Measurements from ENCODE around the gene SHISA7. TPM values are rescaled to one million over a fixed set of nuclear protein-coding genes. Genes with fewer than 3 reads are reported as not detected.
"Not testable (repeated sequence)": the region's sequence is repeated elsewhere in the genome, so short reads cannot be mapped to it uniquely, and the experiment has no call there.

The SHISA7 gene
- total and polyA plus RNA-seq, 8 donors = not detected

DNA sequence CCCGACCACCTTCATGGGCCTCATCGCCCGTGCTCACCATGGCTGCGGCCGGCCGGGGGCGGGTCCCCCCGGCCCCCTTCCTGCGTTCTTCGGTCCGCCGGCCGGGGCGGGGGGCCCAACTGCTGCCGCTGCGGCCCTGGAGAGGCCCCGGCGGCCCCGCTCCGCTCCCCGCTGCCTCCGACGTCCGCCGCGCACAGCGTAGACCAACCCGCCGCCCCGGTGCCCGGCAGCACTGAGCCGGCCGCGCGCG, 35.6 kb downstream of the SHISA7 start, which contains the start of gene UBE2S:
Gene UBE2S, minus strand, starts transcription at position 239 of the 250 bp plus-strand sequence. Its CDS starts 199 bp downstream, at position 40.
- Histone ChIP-seq H3K36me3 (peaks cover 26 to 38% (median 35%) of the 10 kb centered on the region in 4 donors), H3K4me3 (peak within 1 kb of the TSS; percentile 88 to 99 (median 94)), H3K27ac (peak within 1 kb of the TSS; percentile 95 to 99 (median 98)), H3K4me1 (peaks cover 15 to 26% (median 22%) of the 10 kb centered on the region in 4 donors)
- DNase-seq; H3K9me3 ChIP-seq; intact Hi-C loops (cut with DNase I; ENCODE audit: low total_unique reads); H3K27me3 ChIP-seq: not testable (repeated sequence)
- WGBS, 5 donors = 0 to 1% (median 1%) methylated on average over 1 to 36 of the region's 36 CpGs
- TF ChIP-seq POLR2AphosphoS5 (IDR thresholded peaks at IDR 0.05) = peak in 2 of 3 donors; percentile 98 to 99

- peak; percentile 46 to 73 for DNase-seq
- H3K4me1 ChIP-seq = peaks cover 15 to 26% (median 22%) of the 10 kb centered on the region in 4 donors
- no peaks in the 10 kb centered on the region for H3K9me3 ChIP-seq
- H3K27ac ChIP-seq = peak overlapping the region; percentile 95 to 99 (median 98)
- H3K4me3 ChIP-seq = peak overlapping the region; percentile 88 to 99 (median 94)
- H3K36me3 ChIP-seq = peaks cover 30 to 43% (median 40%) of the 10 kb centered on the region in 4 donors
- no peaks in the 10 kb centered on the region for H3K27me3 ChIP-seq
- intact Hi-C loops (cut with DNase I; ENCODE audit: low total_unique reads) = no loop called here
- TF ChIP-seq POLR2A (IDR thresholded peaks at IDR 0.05) (no peak), EP300 (IDR thresholded peaks at IDR 0.05) (no peak), POLR2AphosphoS5 (IDR thresholded peaks at IDR 0.05) (no peak), CTCF (IDR thresholded peaks at IDR 0.05) (no peak)
- 9 to 16% (median 12%) methylated on average over 18 to 35 of the region's 35 CpGs for WGBS, 5 donors
These were observed 36.1 kb downstream of the SHISA7 start for GRCh38 chr19:55406826-55407549.

DNA sequence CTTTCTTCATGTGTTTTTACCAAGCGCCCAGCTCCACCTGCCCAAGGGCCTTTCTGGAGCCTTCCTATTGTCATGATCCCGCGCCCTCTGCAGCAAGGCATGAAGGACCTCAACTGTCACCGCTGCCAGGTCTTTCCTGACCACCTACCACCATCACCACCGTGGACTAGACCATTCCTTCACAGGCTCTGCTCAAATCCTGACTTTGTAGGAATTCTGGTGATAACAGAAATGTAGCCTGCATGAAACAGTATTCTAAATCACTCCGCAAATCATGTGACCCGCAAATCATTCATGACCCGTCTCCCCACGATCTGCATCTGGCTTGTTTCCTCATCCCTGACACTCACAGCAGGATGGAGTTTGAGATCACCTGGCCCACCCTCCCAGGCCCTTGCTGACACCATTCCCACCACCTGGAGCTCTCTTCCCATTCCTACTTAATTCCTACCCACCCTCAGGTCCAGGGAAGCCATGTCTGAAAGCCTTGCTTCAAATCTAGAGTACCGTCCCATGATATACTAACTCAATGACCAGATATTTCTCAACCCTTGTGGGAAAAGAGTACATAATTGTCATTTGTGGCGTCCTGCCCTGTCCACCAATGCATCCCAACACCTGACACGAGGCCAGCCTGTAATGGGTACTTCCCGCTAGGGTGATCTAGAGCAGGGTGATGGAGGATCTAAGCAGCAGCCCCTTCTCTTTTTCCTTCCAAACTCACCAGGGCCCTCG, 36.8 kb downstream of the SHISA7 start:
- WGBS, 5 donors = 79 to 85% (median 81%) methylated on average over 14 of the region's 14 CpGs
- no peak for TF ChIP-seq POLR2A (IDR thresholded peaks at IDR 0.05)
- no peak for TF ChIP-seq CTCF (IDR thresholded peaks at IDR 0.05)
- TF ChIP-seq EP300 (IDR thresholded peaks at IDR 0.05) = no peak
- no peak for TF ChIP-seq POLR2AphosphoS5 (IDR thresholded peaks at IDR 0.05)
- Histone ChIP-seq H3K27me3 (no peaks in the 10 kb centered on the region), H3K27ac (peak overlapping the region in 1 of 5 donors; percentile 98), H3K4me1 (peaks cover 15 to 26% (median 22%) of the 10 kb centered on the region in 4 donors), H3K36me3 (peaks cover 35 to 50% (median 47%) of the 10 kb centered on the region in 4 donors), H3K4me3 (peak overlapping the region; percentile 88 to 99 (median 94)), H3K9me3 (no peaks in the 10 kb centered on the region)
- intact Hi-C loops (cut with DNase I; ENCODE audit: low total_unique reads) = no loop called here
- no peak for DNase-seq

DNA sequence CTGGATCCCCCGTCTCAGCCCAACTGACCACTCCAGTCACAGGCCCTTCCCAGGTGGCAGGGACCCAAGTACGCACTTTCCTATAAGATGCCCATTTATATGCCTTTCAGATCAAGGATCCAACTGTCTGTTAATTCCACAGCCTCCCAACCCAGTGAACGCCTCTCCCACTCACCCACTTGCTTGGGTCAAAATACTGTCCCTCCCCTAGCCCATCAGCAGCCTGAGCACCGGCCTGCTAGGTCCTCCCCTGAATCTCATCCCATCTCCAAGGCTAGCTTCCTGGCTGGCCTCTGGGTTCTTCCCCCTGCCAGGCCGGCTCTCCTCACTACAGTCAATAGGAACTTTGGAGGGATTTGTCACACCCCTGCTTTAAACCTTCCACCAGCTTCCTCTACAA, 37.5 kb downstream of the SHISA7 start:
- no peak for DNase-seq
- H3K27ac ChIP-seq = no peak overlapping the region
- no peaks in the 10 kb centered on the region for H3K27me3 ChIP-seq
- peak overlapping the region in 1 of 4 donors; percentile 88 for H3K4me3 ChIP-seq
- 79 to 90% (median 87%) methylated on average over 5 of the region's 5 CpGs for WGBS, 5 donors
- peaks cover 35 to 57% (median 53%) of the 10 kb centered on the region in 4 donors for H3K36me3 ChIP-seq
- TF ChIP-seq CTCF (IDR thresholded peaks at IDR 0.05) (no peak), EP300 (IDR thresholded peaks at IDR 0.05) (no peak), POLR2AphosphoS5 (IDR thresholded peaks at IDR 0.05) (no peak), POLR2A (IDR thresholded peaks at IDR 0.05) (no peak)
- H3K4me1 ChIP-seq = peaks cover 15 to 26% (median 22%) of the 10 kb centered on the region in 4 donors
- intact Hi-C loops (cut with DNase I; ENCODE audit: low total_unique reads) = no loop called here
- H3K9me3 ChIP-seq = no peaks in the 10 kb centered on the region
